Liver (tissue), 3 donors: Measurements from ENCODE around the gene ECEL1.

ENCODE experiments used
- CTCF ChIP-seq: fragments of 150-350 bp; IDR thresholded peaks from 2 replicates; pipeline ENCODE4 v1.5.1; 2017; ENCODE audit warnings: improper control_type of control experiment, low read depth, low read length; ENCODE audit not compliant: missing input control
- FOXA1 ChIP-seq: IDR thresholded peaks from 2 replicates; pipeline ENCODE4 v1.6.1; 2016; ENCODE audit warnings: antibody characterized with exemption
- RAD21 ChIP-seq, 2 donors: IDR thresholded peaks; 2 replicates each; pipeline ENCODE4 v1.6.1; 2016; ENCODE audit warnings: antibody characterized with exemption in 2 of 2, mild to moderate bottlenecking in 2 of 2
- YY1 ChIP-seq: IDR thresholded peaks from 2 replicates; pipeline ENCODE4 v1.6.1; 2016; ENCODE audit warnings: antibody characterized with exemption, mild to moderate bottlenecking
- TF ChIP-seq, protein P1 (sequence below): IDR thresholded peaks from 2 replicates; pipeline ENCODE4 v1.6.1; 2016; ENCODE audit warnings: antibody characterized with exemption, mild to moderate bottlenecking
- donor health status: healthy.
- donor health status: healthy.

GRCh38 chr2:232441147-232441651 is 46.4 kb downstream of the ECEL1 start:
- TF ChIP-seq CTCF = no peak
- no peak for TF ChIP-seq RAD21 (IDR thresholded peaks at IDR 0.05)
- TF ChIP-seq YY1 = no peak
- TF ChIP-seq FOXA1 = no peak
- TF ChIP-seq, protein P1, sequence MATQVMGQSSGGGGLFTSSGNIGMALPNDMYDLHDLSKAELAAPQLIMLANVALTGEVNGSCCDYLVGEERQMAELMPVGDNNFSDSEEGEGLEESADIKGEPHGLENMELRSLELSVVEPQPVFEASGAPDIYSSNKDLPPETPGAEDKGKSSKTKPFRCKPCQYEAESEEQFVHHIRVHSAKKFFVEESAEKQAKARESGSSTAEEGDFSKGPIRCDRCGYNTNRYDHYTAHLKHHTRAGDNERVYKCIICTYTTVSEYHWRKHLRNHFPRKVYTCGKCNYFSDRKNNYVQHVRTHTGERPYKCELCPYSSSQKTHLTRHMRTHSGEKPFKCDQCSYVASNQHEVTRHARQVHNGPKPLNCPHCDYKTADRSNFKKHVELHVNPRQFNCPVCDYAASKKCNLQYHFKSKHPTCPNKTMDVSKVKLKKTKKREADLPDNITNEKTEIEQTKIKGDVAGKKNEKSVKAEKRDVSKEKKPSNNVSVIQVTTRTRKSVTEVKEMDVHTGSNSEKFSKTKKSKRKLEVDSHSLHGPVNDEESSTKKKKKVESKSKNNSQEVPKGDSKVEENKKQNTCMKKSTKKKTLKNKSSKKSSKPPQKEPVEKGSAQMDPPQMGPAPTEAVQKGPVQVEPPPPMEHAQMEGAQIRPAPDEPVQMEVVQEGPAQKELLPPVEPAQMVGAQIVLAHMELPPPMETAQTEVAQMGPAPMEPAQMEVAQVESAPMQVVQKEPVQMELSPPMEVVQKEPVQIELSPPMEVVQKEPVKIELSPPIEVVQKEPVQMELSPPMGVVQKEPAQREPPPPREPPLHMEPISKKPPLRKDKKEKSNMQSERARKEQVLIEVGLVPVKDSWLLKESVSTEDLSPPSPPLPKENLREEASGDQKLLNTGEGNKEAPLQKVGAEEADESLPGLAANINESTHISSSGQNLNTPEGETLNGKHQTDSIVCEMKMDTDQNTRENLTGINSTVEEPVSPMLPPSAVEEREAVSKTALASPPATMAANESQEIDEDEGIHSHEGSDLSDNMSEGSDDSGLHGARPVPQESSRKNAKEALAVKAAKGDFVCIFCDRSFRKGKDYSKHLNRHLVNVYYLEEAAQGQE = no peak
